Esophagus mucosa (tissue), 1 donor: ENCODE data around the gene TCOF1. TPM values are rescaled to one million over a fixed set of nuclear protein-coding genes. Genes with fewer than 3 reads are reported as not detected.

Experiments
- ATAC-seq: fragments of 200-7000 bp; cut with Tn5 transposase; one replicate; pipeline ENCODE4 v1.9.1; 2020
- total RNA-seq: library from RNA; stranded (reverse); gene quantifications from one replicate; pipeline ENCODE4 v1.2.4, GENCODE V29; 2023
- donor health status: DM: yes; HTN: yes; CAD: no.

TCOF1 gene
- total RNA-seq, 1 donor from 2014 or later, result 24.8 TPM

DNA sequence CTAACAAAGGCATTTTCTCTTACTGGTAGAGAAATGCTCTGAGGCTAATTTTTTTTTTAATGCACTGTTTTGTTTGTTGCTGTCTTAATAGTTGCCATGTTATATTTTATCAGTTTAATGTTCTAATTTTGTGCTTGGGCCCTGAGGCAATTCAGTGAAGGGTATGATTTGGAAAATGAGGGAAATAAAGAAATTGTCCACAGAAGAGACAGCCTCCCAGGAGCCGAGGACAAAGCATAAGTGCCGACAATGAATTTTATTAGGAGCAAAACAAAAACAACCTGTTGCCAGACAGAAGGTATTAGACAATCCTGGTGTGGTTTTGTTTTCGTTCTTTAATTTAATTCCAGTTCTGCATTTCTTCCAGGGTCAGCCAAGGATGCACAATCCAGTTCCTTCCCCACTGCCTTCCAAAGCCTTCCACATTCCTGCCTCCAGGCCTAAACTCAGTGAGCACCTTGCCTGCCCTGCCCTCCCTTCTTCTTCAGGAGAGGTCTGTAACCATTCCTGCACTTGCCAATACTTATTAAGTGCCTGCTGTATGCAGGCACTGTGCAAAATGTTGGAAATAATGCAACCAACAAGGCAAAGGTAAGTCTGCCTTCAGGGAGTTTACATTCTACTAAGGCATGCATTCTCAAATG lies 4.3 kb upstream of the TCOF1 start:
- ATAC-seq, result no peak

- no peak for ATAC-seq
These were observed 1.7 kb upstream of the TCOF1 start for GRCh38 chr5:150355791-150356190.

- ATAC-seq, result no peak
These were observed 762 bp upstream of the TCOF1 start for GRCh38 chr5:150356575-150357294.

GRCh38 chr5:150358261-150359095 lies 981 bp downstream of the TCOF1 start:
- ATAC-seq, result peak; percentile 1

DNA sequence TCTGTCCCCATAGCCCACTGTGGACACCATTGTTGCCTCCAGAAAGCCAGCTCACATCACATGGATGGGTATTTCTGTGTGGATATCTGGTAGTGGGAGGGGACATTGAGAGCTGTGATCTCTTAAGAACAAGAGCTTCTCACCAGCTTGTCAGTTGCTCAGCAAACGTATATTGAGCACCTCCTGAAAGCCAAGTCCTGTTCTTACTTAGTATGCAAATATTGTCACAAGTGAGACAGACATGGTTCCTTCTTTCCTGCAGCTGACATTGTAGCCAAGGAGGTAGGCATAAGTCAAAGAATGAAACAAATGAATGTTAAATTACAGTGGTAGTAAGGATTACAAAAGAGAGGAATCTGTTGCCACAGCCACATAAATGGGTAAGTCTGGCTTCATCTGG lies 3.8 kb downstream of the TCOF1 start:
- no peak for ATAC-seq

GRCh38 chr5:150363185-150363584 lies 5.7 kb downstream of the TCOF1 start:
- ATAC-seq, result no peak

GRCh38 chr5:150364004-150364403 lies 6.5 kb downstream of the TCOF1 start:
- no peak for ATAC-seq

DNA sequence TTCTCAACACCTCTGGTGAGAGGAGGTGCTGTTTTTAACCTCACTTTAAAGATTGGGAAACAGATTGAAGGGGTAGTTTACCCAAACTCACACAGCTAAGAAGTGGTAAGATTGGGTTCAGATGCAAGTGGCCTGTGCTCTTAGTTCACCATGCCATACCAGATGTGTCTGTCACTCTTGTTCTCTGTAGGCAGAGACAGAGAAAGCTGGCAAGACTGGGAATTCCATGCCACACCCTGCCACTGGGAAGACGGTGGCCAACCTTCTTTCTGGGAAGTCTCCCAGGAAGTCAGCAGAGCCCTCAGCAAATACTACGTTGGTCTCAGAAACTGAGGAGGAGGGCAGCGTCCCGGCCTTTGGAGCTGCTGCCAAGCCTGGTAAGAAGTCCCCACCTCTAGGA lies 11.0 kb downstream of the TCOF1 start:
- no peak for ATAC-seq

DNA sequence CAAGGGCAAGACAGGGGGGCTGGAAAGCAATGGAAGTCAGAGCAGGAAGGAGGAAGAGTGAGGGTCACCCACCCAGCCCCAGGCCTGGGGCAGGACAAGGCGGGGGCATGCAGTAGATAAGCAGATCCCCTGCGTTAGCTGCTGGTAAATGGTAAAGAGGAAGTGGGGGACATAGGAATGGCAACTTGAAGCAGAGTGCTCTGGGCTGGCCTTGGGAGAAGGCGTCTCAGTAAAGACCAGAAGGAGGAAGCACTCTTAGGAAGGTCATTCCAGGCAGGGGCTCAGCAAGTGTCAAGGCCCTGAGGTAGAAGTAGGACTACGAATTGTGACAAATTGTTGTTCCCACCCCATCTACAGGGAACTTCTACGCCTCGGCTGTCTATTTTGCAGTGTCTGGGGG lies 15.1 kb downstream of the TCOF1 start:
- no peak for ATAC-seq

- peak; percentile 58 for ATAC-seq
These were observed 17.2 kb downstream of the TCOF1 start for GRCh38 chr5:150374651-150375050.

DNA sequence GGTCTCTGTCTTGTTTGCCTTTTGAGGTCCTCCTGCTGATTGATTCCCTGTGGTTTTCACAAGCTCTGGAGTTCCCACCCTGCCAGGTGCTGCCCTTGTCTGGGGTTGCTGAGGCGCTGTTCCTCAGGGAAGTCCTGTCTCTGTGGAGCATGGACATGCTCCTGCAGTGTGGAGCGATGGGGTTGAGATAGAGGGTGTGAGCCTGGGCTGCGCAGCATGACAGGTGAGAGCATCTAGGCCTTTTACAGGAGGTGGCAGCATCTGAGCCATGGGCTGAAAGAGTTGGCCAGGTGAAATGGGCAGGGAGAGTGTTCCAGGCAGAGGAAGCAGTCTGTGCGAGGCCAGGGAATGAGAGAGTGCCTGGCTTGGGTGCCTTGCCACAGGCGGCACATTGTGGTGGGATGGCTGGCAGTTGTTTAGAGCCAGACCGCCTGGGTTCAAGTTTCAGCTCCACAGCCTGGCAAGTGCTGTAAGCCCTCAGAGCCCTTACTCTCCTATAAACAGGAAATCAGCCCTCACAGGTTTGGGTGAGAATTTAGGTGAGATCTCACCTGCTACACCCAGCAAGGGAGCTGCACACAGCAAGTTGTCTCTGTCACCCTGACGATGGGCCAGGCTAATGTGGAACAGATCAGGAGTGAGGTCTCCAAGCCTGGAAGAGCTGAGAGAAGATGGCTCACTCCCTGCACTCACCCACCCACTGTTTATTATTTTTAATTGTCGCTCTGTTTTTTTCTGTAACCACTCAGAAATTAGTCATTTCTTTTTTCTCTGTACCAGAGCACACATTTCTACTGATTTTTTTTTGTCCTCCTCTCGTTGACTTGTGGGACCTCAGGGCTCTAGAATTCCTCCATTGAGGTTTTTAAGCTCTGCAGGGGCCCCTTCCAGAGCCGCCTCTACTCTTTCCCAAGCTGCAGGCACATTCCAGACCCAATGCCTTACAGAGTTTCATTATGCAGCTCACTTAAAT lies 19.6 kb downstream of the TCOF1 start:
- no peak for ATAC-seq

- no peak for ATAC-seq
These were observed 20.6 kb downstream of the TCOF1 start for GRCh38 chr5:150377964-150378694.

DNA sequence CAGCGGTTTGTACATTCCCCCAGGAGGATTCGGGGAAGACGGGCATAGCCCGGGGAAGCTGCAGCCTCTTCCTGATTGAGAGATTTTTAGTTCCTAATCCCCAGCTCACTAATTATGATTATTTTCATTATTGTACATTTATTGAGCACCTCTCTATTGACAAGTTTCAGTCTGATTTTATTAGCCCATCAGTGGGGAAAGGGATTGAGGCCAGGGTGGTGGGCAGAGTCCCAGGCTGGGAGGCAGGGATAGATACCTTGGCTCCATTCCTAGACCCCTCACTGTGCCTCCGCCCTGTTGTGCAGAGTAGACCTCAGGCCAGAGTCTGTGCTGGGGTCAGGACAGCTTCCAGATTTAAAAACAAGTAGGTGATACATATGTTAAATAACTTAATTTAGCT lies 27.2 kb downstream of the TCOF1 start:
- ATAC-seq, result no peak

DNA sequence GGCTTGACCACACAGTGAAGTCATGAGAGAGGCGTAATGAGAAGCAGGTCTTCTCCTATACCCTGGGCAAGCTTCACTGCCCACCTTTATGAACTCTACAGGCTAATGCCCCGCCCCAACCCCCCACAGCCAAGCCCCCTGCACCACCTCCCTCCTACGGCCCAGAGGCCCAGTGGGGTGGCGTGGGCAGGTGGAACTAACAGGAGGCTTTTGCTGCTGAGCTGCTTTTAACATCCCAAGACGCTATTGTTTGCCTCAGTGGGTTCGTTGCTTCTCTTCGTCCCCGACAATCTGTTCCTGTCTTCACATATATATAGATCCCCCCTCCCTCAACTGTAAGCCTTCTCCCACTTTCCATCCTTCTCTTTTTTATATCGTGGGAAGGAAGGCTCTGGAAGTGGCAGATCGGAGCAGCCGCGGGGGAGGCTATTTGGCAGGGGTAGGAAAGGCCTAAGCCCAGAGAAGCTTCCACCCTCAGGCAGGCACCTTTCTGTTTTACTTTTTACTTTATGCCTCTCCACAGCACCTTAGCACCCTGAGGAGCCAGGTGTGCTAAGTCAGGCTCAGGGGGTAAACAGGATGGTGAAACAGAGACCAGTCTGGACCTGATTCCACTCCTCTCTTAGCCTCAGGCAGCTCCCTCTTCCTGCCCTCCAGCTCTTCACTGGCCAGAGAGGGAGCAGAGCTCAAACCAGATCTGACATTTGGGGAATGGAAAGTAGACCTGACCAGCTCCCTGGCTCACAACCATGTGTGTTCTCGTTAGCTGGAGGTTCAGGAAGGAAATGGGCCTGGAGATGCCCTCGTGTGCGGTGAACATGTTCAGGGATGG lies 28.7 kb downstream of the TCOF1 start:
- ATAC-seq, result no peak

DNA sequence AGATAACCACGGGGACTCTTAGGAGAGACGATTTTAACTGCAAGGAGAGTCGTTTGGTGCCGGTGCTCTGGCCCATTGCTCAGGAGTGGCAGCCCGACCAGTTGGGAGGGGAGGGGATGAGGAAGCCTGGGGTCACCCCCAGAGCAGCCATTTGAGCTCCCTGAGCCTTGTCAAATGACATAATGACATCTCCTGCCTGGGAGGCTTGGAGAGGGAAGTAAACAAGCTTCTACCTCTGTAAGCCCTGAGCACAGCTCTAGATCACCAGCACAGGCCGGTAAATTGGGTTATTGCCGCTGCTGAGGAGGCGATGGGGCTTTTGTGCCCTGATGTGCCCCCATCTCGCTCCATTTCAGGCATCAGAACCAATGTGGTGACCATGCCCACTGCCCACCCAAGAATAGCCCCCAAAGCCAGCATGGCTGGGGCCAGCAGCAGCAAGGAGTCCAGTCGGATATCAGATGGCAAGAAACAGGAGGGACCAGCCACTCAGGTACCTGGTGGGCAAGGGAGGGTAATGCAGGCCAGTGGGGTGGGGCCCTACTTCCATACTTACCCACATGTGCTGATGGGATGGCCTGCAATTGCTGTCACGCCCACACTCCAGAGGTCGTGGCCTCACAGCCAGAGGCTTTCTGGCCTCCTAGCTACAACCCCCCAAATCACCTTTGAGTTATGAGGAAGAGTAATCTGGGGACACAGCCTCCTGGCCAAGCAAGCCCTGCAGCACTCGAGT lies 32.2 kb downstream of the TCOF1 start:
- ATAC-seq, result no peak

DNA sequence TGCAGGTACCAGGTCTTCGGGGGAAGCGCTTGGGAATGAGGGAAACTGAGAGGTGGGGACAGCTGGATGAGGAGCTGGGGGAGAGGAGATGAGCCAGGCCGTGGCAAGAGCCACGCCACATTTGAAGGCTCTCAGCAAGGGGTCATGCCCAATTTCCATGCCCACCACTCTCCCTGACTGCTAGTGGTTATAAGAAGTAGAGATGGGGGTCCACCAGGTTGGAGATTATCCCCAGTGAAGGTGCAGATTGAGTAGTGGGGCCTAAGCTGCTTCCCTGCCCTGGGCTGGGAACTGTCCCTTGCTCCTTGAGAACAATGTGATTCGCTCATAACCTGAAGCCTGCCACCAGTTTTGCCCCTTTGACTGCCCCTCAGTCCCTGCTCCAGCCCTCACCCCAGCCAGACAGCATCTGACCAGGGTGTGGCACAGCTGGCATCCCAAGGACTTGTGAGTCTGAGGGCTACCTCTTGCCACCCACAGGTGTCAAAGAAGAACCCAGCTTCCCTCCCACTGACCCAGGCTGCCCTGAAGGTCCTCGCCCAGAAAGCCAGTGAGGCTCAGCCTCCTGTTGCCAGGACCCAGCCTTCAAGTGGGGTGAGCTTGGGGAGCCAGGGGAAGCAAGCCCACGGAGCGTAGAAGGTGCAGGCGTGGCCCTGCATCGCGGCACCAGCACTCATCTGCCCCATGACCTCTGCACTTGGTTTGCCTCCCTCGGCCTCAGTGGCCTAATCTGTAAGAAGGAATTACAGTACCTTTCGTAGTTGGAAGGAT lies 33.8 kb downstream of the TCOF1 start:
- ATAC-seq, result no peak

- no peak for ATAC-seq
These were observed 34.5 kb downstream of the TCOF1 start for GRCh38 chr5:150391986-150392385.

- ATAC-seq, result no peak
These were observed 35.2 kb downstream of the TCOF1 start for GRCh38 chr5:150392680-150393079.

DNA sequence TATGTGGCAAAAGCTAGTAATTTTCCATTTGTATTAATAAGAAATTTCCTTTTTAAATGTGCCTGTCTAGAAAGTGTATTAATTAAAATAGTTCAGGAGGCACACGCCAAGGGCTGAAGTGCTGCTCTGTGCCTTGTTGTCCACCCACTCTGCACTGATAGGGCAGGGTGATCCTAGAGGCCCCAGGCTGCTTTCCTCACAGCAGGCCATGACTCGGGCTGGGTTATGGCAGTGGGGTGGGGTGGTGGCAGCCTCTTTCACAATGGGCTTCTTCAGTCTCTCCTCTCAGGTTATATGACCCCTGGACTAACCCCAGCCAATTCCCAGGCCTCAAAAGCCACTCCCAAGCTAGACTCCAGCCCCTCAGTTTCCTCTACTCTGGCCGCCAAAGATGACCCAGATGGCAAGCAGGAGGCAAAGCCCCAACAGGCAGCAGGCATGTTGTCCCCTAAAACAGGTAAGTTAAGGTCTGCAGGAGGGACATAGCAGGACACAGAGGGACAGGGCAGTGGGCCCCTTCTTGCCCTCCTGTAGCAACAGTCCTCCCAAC lies 35.7 kb downstream of the TCOF1 start:
- no peak for ATAC-seq
